GM19035 (cell line): Measurements from ENCODE around the gene MEA1.

Experiments
- ATAC-seq: cut with Tn5 transposase; IDR thresholded peaks from one replicate; pipeline ENCODE4 v1.9.1; 2021; ENCODE audit not compliant: unreplicated experiment

MEA1 gene

GRCh38 chr6:42978487-42978838 lies 35.3 kb downstream of the MEA1 start:
- ATAC-seq: no peak

GRCh38 chr6:42974919-42975505 lies 38.7 kb downstream of the MEA1 start:
- no peak for ATAC-seq

- no peak for ATAC-seq
Measured at GRCh38 chr6:42973926-42974325, 39.8 kb downstream of the MEA1 start.

- no peak for ATAC-seq
Measured at GRCh38 chr6:42971746-42972327, 41.9 kb downstream of the MEA1 start.

- no peak for ATAC-seq
Measured at GRCh38 chr6:42970871-42971612, 42.7 kb downstream of the MEA1 start.

GRCh38 chr6:42969934-42970333 lies 43.8 kb downstream of the MEA1 start:
- ATAC-seq: no peak

DNA sequence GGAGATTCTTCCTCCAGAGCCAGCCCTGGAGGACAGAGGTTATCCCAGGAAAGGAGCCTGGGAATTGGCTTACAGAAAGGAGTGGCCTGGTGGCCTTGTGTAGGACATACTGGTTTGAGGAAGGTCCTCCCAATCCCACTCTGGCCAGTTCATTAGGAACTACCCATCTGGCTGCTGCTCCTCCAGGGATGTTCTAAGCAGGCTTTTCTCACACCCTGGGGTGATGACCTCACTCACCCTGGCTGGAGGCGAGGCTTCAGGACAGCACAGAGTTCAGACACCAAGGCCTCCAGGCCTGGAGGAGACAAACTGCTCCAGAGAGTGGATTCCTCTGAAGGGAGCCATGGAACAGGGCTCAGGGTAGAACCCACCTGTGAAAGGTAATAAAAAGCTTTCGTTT lies 44.3 kb downstream of the MEA1 start:
- ATAC-seq: no peak

DNA sequence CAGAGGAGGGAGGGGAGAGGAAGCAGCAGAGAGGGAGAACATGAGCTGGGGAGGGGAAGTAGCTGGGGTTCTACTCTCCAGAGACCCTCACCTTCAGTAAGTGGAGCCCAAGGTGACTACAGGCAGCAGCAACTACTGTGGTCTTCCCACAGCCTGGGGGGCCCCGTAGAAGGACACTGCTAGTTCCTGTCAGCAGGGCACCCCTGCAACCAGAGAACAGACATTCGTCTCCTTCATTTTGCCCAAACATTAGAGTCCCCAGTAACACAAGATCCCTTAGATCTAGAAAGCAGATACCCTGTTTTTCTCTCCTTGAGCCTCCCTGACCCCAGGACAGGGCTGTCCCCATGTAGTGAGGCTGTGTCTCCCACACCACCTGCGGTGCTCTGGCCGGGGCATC lies 45.0 kb downstream of the MEA1 start:
- ATAC-seq: no peak

- no peak for ATAC-seq
Measured at GRCh38 chr6:42968126-42968701, 45.5 kb downstream of the MEA1 start.

- no peak for ATAC-seq
Measured at GRCh38 chr6:42967228-42967627, 46.5 kb downstream of the MEA1 start.

GRCh38 chr6:42966571-42966970 lies 47.2 kb downstream of the MEA1 start:
- no peak for ATAC-seq

DNA sequence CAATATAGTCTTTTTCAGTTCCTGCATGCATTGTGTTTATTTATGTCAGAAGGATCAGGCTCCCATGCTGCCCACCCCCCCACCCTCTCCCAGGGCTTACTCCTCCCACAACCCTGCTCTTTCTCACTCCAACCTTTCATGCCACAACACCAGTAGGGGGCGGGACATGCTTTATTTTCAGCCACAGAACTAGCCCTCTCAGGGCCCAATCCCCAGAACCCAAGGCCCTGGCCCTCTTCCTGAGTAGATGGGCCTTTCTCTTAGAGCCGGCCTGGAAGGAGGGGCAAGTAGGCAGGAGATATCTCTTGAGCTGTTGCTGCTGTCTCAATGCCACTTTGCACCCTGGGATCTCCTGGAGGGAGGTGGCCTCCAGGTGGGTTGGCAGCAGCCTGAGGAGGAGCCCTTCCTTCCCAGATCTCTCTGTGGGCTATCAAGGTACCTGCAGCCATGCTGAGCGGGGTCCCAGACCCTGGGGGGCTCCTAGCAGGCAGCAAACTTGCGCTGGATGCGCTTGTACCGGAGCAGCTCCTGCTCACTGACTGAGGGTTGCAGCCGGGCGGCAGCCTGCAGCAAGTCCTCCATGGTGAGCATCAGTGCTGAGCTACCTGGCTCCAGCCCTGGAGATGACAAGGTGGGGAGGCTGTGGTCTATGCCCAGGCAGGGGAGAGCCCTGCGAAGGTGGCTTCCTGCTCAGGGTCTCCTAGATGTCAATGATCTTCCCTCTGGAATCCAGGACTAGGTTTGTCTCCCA lies 49.7 kb downstream of the MEA1 start:
- ATAC-seq: no peak

DNA sequence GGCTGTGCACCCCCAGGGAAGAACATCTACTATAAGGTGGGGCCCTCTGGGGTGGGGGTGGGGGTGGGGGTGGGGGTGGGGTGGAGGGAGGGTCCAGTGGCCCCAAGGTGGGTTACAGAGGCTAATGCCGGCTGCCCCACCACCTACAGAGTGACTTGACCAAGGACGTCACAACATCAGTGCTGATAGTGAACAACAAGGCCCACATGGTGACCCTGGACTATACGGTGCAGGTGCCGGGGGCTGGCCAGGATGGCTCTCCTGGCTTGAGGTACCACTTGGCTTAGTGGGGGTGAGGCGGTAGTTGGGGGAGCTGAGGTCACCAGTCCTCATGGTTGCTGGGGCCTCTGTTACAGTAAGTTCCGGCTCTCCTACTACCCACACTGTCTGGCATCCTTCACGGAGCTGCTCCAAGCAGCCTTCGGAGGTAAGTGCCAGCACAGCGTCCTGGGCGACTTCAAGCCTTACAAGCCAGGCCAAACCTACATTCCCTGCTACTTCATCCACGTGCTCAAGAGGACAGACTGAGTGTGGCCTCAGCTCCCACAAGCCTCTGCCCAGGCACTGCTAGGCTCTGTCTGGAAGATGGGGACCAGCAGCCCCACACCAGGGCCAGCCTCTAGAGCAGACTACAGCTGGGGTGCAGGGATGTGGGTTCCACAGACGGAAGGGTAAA lies 50.4 kb downstream of the MEA1 start:
- ATAC-seq: no peak

DNA sequence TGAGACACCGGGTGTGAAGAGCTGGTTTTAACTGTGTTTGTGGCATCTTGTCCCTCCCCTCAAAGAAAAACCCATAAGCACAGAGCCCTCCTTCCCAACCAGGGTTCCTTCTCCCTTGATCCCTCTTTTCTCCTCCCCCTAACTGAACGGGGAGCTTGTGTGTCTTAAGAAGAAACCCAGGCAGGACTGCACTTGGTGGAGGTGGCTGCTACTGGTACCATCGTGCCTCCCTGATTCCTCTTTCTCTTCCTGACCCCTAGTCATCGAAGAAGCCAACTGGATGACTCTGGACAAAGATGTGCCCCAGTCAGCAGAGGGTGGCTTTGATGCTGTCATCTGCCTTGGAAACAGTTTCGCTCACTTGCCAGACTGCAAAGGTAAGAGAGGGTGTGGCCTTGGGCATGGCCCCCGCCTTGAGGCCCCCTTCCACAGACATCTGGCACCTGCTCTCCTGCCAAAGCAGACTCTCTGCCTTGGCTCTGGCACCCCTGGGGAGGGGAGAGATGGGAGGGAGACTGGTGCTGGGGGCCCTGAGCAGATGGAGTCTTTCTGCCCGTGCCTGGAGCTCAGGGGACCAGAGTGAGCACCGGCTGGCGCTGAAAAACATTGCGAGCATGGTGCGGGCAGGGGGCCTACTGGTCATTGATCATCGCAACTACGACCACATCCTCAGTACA lies 51.1 kb downstream of the MEA1 start:
- no peak for ATAC-seq

GRCh38 chr6:42962096-42962495 lies 51.6 kb downstream of the MEA1 start:
- ATAC-seq: no peak
